ENCODE data around the gene WBP2. TPM values are rescaled to one million over a fixed set of nuclear protein-coding genes. Genes with fewer than 3 reads are reported as not detected.
A peak's percentile ranks its signal among the peaks of the same experiment; 100 is the strongest.

Gene WBP2
- total RNA-seq, 2 experiments from 2014 or later, result 107 TPM

- Mint-ChIP-seq H3K4me3 (no peak overlapping the region), H3K36me3 (peaks cover 9% of the 10 kb centered on the region), H3K4me1 (peaks cover 6% of the 10 kb centered on the region), H3K27me3 (no peaks in the 10 kb centered on the region), H3K9me3 (no peaks in the 10 kb centered on the region), H3K27ac (no peak overlapping the region)
- DNase-seq (no peak), ATAC-seq (ENCODE audit: low read depth) (peak; percentile 39)
- POLR2A ChIA-PET, result interaction anchor here (0.7 to 1.6 kb wide), 5 partner anchors 19 to 28 kb away, joined by 3 to 11 read pairs (median 3); a partner anchor contains a TSS
Observed at GRCh38 chr17:75803883-75804282, 51.3 kb downstream of the WBP2 start.

GRCh38 chr17:75799402-75799801, 55.7 kb downstream of the WBP2 start:
- peaks cover 11% of the 10 kb centered on the region for H3K4me1 Mint-ChIP-seq

GRCh38 chr17:75795820-75796607, 59.1 kb downstream of the WBP2 start:
- no peak for ATAC-seq (ENCODE audit: low read depth)
- peak; percentile 0 for DNase-seq
- peaks cover 16% of the 10 kb centered on the region for H3K4me1 Mint-ChIP-seq
- H3K36me3 Mint-ChIP-seq, result peaks cover 16% of the 10 kb centered on the region
- no peaks in the 10 kb centered on the region for H3K27me3 Mint-ChIP-seq
- H3K4me3 Mint-ChIP-seq, result no peak overlapping the region
- POLR2A ChIA-PET, result interaction anchor here (0.6 to 2.1 kb wide), 5 partner anchors 10 to 41 kb away, joined by 4 to 8 read pairs (median 6); no protein-coding TSS in a partner anchor
- H3K9me3 Mint-ChIP-seq, result no peaks in the 10 kb centered on the region
- no peak overlapping the region for H3K27ac Mint-ChIP-seq

More at GRCh38 chr17:75799402-75799801, 55.7 kb downstream of the WBP2 start:
- H3K36me3 Mint-ChIP-seq, result peaks cover 16% of the 10 kb centered on the region
- H3K4me3 Mint-ChIP-seq, result no peak overlapping the region
- no peaks in the 10 kb centered on the region for H3K9me3 Mint-ChIP-seq
- POLR2A ChIA-PET, result interaction anchor here (0.6 to 1.0 kb wide), 2 partner anchors 11 to 14 kb away, joined by 3 read pairs; no protein-coding TSS in a partner anchor
- H3K27ac Mint-ChIP-seq, result no peak overlapping the region
- no peaks in the 10 kb centered on the region for H3K27me3 Mint-ChIP-seq
- DNase-seq, result peak; percentile 5
- ATAC-seq (ENCODE audit: low read depth), result no peak

Other genes starting within 250 kb of the WBP2 start
- under 1 TPM; 0.26 to 0.42 TPM for gene SMIM5, start 221.9 kb downstream of the WBP2 start, total RNA-seq
- gene RECQL5, start 188.2 kb downstream of the WBP2 start, total RNA-seq, result 10 to 100 TPM; 49.8 to 50.8 TPM
- gene SAP30BP, start 188.0 kb downstream of the WBP2 start, total RNA-seq, result 100 to 1,000 TPM; 112 to 113 TPM
- gene ITGB4, start 133.9 kb downstream of the WBP2 start, total RNA-seq, result 1 to 10 TPM; 1.0 to 1.4 TPM
- gene GALK1, start 90.1 kb downstream of the WBP2 start, total RNA-seq, result 10 to 100 TPM; 50.4 to 53.0 TPM
- gene UNK, start 70.5 kb downstream of the WBP2 start, total RNA-seq, result 10 to 100 TPM; 37.4 to 39.8 TPM
- 100 to 1,000 TPM; 221 to 222 TPM for gene UNC13D, start 10.9 kb downstream of the WBP2 start, total RNA-seq
- 10 to 100 TPM; 23.2 to 27.9 TPM for gene TRIM47, start 23.2 kb upstream of the WBP2 start, total RNA-seq
- 10 to 100 TPM; 35.3 to 36.3 TPM for gene TRIM65, start 41.6 kb upstream of the WBP2 start, total RNA-seq
- gene MRPL38, start 49.5 kb upstream of the WBP2 start, total RNA-seq, result 100 to 1,000 TPM; 111 to 119 TPM
- 10 to 100 TPM; 28.5 to 36.0 TPM for gene FBF1, start 85.7 kb upstream of the WBP2 start, total RNA-seq
- gene ACOX1, start 123.8 kb upstream of the WBP2 start, total RNA-seq, result 10 to 100 TPM; 28.3 to 30.2 TPM
- gene TEN1, start 123.9 kb upstream of the WBP2 start, total RNA-seq, result 10 to 100 TPM; 15.9 to 17.1 TPM
- 1 to 10 TPM; 7.5 to 8.2 TPM for gene CDK3, start 145.5 kb upstream of the WBP2 start, total RNA-seq
- under 1 TPM; 0.78 to 0.85 TPM for gene EVPL, start 172.0 kb upstream of the WBP2 start, total RNA-seq
- 10 to 100 TPM; 81.6 to 83.0 TPM for gene SRP68, start 217.2 kb upstream of the WBP2 start, total RNA-seq
- not detected for gene GALR2, start 219.4 kb upstream of the WBP2 start, total RNA-seq
- not detected for gene ZACN, start 223.8 kb upstream of the WBP2 start, total RNA-seq
- 100 to 1,000 TPM; 163 to 164 TPM for gene EXOC7, start 248.5 kb upstream of the WBP2 start, total RNA-seq

All from activated naive CD8-positive, alpha-beta T cell treated with anti-CD3 and anti-CD28 coated beads, Interleukin-2, amount 10 ng/mL, durations not matched to agents 7 days and 5 days (primary cell).